Stimulated activated CD8-positive, alpha-beta memory T cell treated with anti-CD3 and anti-CD28 coated beads, Interleukin-2, amount 100 ng/mL, for 1 hour (primary cell): ENCODE results near the gene NDUFA13.

Source experiments
- DNase-seq, 2 donors: peaks; one replicate each; pipeline ENCODE4 v3.0.0-alpha.2; 2020; ENCODE audit warnings: low read depth in 2 of 2

NDUFA13 gene

DNA sequence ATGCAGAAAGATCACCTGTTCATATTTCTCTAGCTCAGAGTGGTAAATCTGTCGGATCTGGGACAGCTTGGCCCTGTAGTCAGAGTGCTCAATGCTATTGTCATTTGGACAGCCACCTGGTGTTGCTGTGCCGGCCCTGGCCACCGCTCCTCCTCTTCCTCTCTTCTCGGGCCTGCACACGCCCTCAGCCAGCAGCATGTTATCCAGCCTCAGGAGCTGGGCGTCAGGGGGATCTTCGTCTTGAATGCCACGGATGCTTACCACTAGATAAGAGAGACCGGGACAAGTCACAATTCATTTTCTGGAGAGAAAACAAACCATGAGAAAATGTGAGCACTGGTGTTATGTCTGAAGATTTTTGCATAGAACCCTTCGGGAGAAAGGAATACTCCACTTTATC lies 54.5 kb downstream of the NDUFA13 start:
- no peak for DNase-seq

DNA sequence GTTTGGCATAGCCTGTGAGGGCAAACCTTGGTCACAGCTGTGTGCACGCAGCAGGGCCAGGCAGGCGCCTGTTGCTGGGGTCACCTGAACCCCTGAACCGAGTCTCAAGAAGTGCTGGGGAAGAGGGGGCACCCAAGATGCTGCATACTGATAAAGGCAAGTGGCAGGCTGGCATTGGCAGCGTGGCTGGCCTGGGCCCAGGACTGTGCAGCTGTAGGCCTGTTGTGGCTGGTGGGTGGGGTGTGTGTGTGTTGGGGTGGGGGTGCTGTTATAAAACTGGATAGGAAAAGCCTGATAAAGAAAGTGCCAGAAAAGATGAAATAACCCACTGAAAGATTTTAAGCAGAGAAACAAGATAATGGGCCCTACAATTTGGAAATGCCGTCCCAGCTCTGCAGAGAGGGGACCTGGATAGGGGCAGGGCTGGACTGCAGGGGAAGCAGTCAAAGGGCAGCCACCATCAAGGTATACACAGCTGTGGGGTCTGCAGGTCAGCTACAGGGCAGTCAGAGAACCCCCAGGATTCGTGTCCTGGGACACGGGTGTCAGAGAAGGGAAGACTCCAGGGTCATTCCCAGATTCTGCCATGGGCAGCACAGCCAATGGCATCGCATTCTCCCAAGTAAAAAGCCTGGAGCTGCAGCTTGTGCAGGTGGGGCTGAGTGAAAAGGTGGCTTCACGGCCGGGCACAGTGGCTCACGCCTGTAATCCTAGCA lies 55.2 kb downstream of the NDUFA13 start:
- no peak for DNase-seq

DNA sequence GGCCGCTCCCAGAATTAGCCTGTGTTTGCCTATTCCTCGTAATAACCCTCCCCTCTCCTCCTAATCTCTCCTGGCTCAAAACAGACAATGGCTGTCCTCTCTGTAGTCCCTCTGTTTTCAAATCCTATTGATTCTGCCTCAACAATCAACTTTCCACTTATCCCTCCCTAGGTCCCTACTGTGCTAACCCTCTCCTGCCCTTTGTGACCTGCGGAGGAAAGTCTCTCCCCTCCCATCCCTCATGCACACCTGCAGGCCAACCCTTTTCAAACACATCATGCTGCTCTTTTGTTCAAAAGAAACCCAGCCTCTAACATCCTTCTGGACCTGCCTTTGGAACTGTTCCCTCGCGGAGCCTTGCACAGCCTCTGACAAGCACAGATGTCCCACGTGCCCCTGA lies 59.4 kb downstream of the NDUFA13 start:
- DNase-seq, result no peak
